D341Med (cell line): ENCODE measurements around the gene TRUB1.
"Not testable (repeated sequence)": the region's sequence is repeated elsewhere in the genome, so short reads cannot be mapped to it uniquely, and the experiment has no call there.

Source experiments
- DNase-seq: peaks from one replicate; pipeline ENCODE4 v3.0.0; 2012; ENCODE audit warnings: low spot score

Gene TRUB1

DNA sequence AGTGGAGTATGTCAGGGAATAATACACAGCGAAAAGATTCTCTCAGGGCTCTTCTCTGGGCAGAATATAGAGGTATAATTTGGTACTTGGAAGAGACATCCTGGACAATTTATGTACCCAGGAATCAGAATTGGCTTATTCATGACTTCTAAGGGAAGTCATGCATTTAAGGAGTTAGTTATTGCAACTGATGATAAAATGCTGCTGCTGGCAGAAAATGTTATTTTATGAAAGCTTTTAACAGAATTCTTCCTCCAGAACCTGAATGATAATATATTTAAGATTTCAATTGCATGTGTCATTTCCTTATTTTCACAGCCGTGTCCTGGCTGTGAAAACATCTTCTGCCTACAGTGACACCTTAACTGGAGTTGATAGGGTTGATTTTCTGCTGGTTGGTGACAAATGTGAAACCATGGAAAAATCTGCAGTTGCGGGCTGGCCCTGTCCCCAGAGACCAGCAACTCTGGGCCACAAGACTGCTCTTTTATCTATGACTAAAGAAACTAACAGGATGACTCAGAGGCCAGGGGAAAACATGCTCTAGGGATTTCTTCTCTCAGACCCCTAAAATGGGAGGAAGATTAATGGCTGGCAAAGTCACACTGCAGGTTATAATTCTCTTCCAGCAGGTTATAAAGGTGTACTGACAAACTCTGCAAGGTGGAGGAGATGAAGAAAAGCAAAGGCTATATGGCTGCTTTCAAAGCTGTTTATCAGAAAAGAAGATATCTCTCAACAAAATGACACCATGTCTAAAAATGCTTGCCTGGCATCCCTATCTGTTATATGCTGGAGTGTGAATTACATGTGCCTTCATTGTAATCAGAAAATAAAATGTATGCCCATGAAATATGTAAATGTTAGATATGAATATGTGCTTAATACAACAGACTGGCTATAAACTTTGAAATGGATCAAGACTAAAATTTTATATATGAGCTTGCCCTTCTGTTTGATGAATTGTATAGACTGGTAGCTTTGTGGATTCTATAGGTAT is 12.1 kb upstream of the TRUB1 start:
- no peak for DNase-seq

- DNase-seq: no peak
These were observed 9.2 kb upstream of the TRUB1 start for GRCh38 chr10:114928818-114929217.

DNA sequence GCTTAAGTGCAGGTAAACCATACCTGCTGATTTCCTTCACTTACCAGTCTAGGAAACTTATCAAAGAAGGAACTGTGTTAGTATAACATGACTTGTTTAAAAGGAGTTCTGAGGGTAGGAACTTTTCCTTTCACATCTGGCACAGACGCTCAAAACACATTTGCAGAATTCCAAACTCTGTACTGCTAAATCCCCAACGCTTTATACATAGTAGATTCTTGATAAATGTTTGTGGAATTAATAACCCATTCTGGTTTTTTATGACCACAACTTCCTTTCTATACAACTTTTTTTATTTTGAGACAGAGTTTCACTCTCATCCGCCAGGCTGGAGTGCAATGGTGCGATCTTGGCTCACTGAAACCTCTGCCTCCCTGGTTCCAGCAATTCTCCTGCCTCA is 7.7 kb upstream of the TRUB1 start:
- no peak for DNase-seq

- DNase-seq: no peak
These were observed 6.8 kb upstream of the TRUB1 start for GRCh38 chr10:114931072-114931679.

GRCh38 chr10:114932225-114932624 is 5.8 kb upstream of the TRUB1 start:
- no peak for DNase-seq

DNA sequence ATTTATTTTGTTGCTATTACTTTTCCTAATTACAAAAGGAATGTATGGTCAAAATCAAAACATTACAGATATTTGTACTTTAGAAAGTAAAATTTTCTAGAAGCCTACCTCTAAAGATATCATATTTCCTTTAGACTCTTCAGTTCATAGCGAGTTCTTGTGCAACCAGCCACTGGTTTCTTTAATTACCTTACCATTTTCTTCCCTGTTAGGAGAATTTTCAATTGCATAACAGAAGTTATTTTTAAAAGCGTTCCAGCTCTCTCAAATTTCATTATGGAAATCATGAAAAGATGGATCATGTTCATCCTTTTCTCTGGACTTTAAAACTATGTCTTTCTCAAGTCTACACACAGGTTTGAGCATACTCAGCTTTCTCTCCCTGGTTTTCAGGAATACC is 5.0 kb upstream of the TRUB1 start:
- no peak for DNase-seq

GRCh38 chr10:114933588-114933987 is 4.4 kb upstream of the TRUB1 start:
- DNase-seq: no peak

- not testable (repeated sequence) for DNase-seq
These were observed 4.0 kb upstream of the TRUB1 start for GRCh38 chr10:114933995-114934394.

DNA sequence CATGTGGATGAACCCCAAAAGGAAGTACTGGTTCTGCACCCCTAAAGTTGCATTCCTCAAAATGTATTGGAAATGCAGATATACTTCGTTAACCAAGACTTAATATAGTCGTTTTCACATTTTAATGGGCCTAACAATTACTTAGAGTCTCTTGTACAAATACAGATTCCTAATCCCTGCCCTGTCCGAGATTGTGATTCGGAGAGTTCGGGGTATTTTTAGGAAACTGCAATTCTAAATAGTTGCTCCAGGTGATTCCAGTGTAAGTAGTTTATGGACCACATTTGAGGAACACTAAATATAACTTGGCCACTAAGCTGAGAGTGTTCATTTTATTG is 830 bp downstream of the TRUB1 start:
- no peak for DNase-seq

DNA sequence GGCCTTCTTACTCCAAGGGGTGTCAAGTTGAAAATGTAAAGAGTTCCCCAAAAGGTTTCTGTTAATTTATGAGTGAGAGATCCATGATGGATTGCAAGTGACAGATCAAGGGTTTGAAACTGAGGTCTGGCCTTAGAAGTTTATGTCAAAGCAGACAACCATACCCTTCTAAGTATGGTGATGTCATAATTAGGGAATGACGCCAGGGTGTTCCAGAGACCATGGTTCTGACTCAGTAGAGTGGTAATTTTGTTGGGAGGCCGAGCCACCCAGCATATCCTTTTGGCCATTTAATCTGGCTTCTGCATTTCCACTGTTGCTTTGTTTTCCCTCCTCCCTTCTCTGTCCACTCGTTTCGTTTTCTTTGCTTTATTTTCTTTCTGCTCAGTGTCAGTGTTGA is 2.7 kb downstream of the TRUB1 start:
- DNase-seq: no peak

DNA sequence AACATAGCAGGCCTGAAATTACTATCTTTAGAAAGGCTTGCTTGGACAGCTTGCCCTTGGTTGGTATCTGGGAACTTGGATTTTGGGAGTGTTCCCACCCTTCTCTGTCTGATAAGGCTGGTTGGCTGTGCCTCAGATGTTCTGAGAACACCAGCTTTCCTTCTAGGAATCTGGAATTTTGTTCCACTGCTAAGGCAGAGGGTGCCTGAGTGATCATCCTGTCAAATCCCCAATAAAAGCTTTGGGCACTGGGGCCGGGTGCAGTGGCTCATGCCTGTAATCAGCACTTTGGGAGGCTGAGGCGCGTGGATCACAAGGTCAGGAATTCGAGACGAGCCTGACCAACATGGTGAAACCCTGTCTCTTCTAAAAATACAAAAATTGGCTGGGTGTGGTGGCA is 5.0 kb downstream of the TRUB1 start:
- DNase-seq: no peak

DNA sequence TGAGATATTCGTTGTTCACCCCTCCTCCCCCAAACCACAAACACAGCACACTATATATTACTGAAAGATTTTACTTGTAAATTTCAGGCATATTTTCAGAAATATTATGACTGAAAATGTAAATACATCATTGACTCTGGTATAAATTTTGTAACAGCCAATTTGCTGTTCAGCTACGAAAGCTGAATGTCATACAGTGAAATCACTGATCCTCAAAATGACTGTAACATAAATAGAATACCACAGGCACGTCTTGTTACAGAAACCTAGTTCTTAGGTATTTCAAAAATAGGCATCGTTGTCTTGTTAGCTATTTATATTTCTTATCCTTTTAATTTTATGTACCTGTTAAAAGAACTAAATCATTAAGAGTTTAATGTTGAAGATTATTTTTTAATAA is 15.1 kb downstream of the TRUB1 start:
- DNase-seq: no peak

- DNase-seq: no peak
These were observed 18.0 kb downstream of the TRUB1 start for GRCh38 chr10:114955984-114956383.

GRCh38 chr10:114956466-114956865 is 18.5 kb downstream of the TRUB1 start:
- no peak for DNase-seq

DNA sequence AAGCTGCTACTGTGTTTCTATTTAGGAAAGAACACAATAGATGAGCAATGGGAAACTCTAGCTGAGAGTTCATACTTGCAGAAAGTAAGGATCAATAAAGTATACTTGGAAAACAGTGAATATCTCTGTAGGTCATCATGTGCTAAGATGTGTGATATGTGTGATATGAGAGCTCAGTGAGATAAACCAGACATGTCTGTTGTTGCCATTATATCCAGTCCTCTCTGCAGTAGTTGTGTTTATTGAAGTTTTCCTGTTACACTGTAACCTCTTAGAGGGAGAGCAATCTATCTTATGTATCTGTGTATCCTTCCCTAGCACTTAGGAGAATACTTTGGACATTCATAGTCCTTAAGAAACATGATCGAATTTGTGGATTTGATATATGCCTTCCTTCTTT is 19.1 kb downstream of the TRUB1 start:
- no peak for DNase-seq

DNA sequence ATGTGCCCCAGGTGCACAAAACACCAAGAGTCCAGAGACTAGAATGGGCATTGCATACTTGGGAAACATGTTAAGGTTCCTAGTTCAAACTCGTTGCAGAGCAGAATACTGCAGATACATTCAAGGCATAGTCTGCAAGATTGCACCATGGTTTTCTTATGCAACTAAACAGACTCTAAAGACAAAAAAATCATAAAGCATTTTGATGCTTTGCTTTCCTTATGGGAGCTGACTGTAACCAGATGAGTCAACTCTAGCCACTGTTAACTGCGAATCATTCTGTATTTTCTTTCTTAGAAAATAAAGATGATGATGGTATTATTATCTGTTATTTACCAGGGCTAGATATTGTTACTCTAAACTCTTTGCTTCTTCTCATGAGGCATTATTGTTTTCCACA is 19.7 kb downstream of the TRUB1 start:
- DNase-seq: no peak

GRCh38 chr10:114962441-114962840 is 24.4 kb downstream of the TRUB1 start:
- DNase-seq: no peak

DNA sequence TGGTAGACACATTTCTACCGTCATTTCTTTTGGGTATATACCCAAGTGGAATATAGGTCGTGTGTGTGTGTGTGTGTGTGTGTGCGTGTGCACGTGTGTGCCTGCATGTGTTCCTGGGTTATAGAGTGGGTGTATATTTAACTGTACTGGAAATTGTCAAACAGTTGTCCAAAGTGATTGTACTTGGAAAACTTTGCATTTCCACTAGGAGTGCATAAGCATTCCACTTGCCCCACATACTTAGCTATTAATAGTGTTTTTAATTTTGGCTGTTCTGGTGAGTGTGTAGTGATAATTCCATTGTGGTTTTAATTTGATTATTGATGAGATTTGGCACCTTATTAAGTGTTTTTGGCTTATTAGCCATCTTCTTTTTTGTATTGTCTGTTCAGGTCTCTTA is 25.9 kb downstream of the TRUB1 start:
- no peak for DNase-seq

- DNase-seq: no peak
These were observed 29.1 kb downstream of the TRUB1 start for GRCh38 chr10:114967071-114967470.

DNA sequence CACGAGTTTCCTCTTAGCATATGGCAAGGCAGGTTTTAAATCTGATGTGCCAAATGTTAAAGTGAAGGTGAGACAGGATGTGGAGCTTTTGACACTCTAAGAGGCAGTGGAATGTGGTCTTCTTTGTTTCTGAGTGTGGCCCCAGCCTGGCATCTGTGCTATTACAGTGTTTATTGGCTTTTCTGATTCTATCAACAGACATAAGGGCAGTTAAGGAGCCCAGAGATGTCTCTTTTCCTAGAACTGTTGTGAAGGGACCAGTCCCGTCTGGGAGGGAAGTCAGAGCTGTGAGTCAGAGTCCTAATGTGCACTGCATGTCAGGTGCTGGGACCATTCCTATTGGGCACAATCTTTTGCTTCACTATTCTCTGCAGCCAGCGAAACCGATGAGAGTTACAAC is 32.5 kb downstream of the TRUB1 start:
- no peak for DNase-seq

- no peak for DNase-seq
These were observed 35.3 kb downstream of the TRUB1 start for GRCh38 chr10:114973306-114973705.

GRCh38 chr10:114973997-114974396 is 36.0 kb downstream of the TRUB1 start:
- no peak for DNase-seq

DNA sequence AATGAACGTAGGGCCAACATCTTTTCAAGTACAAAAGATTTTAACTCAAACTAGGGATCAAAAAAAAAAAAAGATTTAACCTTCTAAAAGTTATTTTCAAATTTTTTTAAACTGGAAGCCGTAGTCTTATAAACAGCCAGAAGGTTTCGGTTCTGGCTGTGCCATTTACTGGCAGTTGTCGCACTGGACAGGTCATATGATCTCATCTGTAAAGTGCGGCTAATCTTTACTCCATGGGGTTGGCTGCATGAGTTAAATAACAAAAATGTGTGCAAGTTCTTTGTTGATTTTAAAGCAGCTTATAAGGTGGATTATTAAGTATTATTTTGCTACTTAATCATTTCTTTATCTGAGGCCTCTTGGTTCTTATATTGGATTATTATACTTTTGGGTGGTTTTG is 36.6 kb downstream of the TRUB1 start:
- DNase-seq: no peak

DNA sequence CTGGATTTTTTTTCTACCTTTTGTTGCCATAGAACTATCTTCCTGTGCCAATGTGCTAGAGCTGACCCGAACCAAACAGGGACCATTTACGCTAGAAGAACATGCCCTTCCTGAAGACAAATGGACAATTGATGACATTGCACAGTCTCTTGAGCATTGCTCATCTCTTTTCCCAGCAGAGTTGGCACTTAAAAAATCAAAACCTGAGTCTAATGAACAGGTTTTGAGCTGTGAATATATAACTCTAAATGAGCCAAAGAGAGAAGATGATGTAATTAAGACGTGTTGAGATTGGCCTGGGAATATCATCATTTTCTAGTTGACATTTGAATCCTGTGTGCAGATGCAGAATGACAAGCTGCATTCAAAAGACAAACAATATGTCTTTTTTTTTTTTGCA is 37.1 kb downstream of the TRUB1 start:
- no peak for DNase-seq
